A549 treated with ZK216348 at 1 μM for 4 hours (cell line): ENCODE measurements around the gene FKBP14. TPM values are rescaled to one million over a fixed set of nuclear protein-coding genes. Genes with fewer than 3 reads are reported as not detected.

Experiments
- total RNA-seq: library from RNA; stranded (reverse); fragments of 200-300 nt; extraction: Qiagen RNA extraction; gene quantifications from 5 replicates; pipeline ENCODE4 v1.2.3, GENCODE V29; 2022; ENCODE audit warnings: low read depth

The FKBP14 gene, protein sequence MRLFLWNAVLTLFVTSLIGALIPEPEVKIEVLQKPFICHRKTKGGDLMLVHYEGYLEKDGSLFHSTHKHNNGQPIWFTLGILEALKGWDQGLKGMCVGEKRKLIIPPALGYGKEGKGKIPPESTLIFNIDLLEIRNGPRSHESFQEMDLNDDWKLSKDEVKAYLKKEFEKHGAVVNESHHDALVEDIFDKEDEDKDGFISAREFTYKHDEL
- total RNA-seq, result 6.1 to 9.6 TPM (median 8.7 TPM) in 5 replicates

DNA sequence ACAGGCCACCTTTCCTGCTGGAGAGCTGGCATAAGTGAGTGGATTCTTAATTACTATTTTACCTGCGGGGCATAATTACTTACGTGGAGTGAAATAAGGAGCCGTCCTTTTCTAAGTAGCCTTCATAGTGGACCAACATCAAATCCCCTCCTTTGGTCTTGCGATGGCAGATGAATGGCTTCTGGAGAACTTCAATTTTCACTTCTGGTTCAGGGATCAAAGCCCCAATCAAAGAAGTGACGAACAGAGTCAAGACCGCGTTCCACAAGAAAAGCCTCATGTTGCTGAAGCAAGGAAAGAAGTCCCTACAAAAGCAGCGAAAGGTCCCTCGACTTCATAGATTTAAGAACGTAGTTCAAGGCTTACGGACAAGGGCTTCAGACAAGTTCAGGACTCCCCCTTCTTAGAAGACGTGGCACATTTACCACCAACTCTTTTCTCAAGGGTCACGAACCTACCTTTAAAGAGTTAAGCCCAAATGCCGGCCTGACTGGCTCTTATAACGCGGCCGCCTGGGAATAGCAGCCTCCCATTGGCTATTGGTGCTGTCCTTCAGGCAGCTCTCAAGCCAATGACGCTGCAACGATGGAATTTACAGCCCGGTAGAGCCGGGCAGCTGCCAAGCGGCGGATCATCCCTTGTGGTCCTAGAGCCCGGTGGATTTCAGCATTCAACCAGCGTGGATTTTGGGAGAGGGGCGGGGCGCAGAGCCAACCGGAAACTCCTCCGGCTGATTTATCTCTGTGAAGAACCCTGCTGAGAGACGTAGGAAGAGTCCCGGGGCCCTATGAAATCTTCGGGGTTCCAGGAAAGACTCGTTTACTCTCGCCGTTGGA, at the start of gene FKBP14:
FKBP14 (minus strand) TSS at position 474 of the 836 bp plus-strand sequence; CDS start at position 280, 194 bp downstream.

DNA sequence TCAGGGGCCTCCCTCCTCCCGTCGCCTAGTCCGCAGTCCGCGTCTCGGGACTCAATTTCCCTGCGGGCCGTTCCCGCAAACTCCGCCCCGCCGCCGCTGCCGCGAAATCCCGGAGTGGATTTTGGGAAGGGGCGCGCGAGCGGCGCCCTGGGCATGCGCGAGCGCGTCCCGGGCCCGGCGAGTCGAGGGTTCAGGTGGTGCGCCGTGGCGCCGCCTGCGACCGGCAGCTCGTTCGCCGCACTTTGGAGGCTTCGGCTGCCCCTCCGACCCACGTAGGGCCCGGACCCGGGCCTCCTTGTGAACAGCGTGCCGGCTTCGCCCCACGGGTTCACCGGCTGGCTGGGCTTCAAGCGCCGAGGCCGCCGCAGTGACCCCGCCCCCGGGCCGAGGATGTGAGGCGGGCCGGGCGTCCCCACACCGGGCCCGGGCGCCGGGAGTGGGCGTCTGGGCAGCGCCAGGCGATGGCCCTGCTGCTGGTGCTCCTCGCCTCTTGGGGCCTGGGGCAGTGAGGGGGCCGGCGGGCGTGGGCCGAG, 1.8 kb upstream of the FKBP14 start, which contains the start of gene PLEKHA8:
PLEKHA8 (plus strand) TSS at position 197 of the 533 bp plus-strand sequence. CDS start 351 bp downstream, outside the sequence.

DNA sequence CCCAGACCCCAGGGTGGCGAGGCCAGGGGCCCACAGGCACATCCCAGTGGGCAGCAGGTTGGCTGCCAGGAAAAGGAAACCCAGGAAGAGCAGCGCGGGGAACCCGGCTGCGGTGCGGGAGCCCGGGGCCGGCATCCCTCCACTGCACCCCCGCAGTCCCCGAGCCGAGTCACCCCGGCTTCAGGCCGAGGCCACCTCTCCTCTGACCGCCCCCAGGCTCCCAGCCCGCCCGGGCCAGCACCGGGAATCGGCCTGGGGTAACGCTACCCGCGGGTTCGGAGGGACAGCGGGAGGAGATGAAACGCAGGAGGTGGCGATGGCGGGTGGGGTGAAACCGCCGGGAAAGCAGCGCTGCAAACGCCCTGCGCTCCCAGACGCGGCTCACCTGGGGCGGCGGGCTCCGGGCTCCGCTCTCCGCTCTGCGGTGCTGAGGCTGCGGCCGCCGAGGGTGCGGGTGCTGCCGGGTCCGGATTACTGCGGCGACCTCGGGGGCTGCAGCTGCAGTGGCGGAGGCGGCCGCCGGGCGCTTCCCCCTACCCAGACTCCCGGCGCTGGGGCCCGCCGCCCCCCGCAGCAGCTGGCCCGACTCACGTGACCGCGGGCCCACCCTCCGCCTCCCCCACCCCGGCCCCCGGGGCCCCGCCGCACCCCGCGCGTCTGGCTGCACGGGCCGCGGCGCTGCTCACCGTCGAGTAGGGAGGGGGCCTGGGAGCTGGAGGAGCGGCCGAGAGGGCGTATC, 37.1 kb downstream of the FKBP14 start, which contains the start of gene SCRN1:
SCRN1 (minus strand) TSS at position 545 of the 739 bp plus-strand sequence. CDS start 20,734 bp downstream, outside the sequence.

Other genes with a start within 250 kb of the FKBP14 start
- 0.49 to 0.77 TPM (median 0.62 TPM) in 5 replicates for gene WIPF3, start 220.2 kb downstream of the FKBP14 start, total RNA-seq
- 45.7 to 67.1 TPM (median 63.7 TPM) in 5 replicates for gene SCRN1, start 36.9 kb downstream of the FKBP14 start, total RNA-seq
- 4.5 to 6.7 TPM (median 6.0 TPM) in 5 replicates for gene PLEKHA8, start 1.7 kb upstream of the FKBP14 start, total RNA-seq
- gene MTURN, start 108.3 kb upstream of the FKBP14 start, total RNA-seq, result 3.8 to 6.9 TPM (median 5.9 TPM) in 5 replicates